Omental fat pad (tissue), 4 donors: ENCODE results near the gene PSMC3IP. TPM values are rescaled to one million over a fixed set of nuclear protein-coding genes. Genes with fewer than 3 reads are reported as not detected.
"Not testable (repeated sequence)": the region's sequence is repeated elsewhere in the genome, so short reads cannot be mapped to it uniquely, and the experiment has no call there.

Experiments
- ATAC-seq: fragments of 150-250 bp; one replicate; pipeline ENCODE4 v1.9.1; 2016; ENCODE audit warnings: mild to moderate bottlenecking, moderate library complexity; ENCODE audit not compliant: low FRiP score
- DNase-seq: peaks from one replicate; pipeline ENCODE4 v3.0.0-alpha.2; 2019; ENCODE audit warnings: low spot score
- total RNA-seq, 4 donors: library from RNA; depleted of rRNA; stranded (reverse); fragments of >200 nt; gene quantifications; one replicate each; pipeline ENCODE4 v1.1.0, GENCODE V29; 2016
- TF ChIP-seq, protein P1 (sequence below), 3 donors: fragments of 450-650 bp; IDR thresholded peaks; one replicate each; pipeline ENCODE4 v1.5.1; 2016 to 2017; ENCODE audit warnings: antibody characterized with exemption in 3 of 3, mild to moderate bottlenecking in 3 of 3, moderate library complexity in 2 of 3

PSMC3IP gene
- total RNA-seq, 4 donors from 2014 or later, result 1.7 to 4.7 (median 3.3) TPM

DNA sequence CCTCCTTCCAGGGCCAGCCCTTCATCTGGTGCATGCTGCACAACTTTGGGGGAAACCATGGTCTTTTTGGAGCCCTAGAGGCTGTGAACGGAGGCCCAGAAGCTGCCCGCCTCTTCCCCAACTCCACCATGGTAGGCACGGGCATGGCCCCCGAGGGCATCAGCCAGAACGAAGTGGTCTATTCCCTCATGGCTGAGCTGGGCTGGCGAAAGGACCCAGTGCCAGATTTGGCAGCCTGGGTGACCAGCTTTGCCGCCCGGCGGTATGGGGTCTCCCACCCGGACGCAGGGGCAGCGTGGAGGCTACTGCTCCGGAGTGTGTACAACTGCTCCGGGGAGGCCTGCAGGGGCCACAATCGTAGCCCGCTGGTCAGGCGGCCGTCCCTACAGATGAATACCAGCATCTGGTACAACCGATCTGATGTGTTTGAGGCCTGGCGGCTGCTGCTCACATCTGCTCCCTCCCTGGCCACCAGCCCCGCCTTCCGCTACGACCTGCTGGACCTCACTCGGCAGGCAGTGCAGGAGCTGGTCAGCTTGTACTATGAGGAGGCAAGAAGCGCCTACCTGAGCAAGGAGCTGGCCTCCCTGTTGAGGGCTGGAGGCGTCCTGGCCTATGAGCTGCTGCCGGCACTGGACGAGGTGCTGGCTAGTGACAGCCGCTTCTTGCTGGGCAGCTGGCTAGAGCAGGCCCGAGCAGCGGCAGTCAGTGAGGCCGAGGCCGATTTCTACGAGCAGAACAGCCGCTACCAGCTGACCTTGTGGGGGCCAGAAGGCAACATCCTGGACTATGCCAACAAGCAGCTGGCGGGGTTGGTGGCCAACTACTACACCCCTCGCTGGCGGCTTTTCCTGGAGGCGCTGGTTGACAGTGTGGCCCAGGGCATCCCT lies 34.1 kb downstream of the PSMC3IP start:
- TF ChIP-seq, protein P1, sequence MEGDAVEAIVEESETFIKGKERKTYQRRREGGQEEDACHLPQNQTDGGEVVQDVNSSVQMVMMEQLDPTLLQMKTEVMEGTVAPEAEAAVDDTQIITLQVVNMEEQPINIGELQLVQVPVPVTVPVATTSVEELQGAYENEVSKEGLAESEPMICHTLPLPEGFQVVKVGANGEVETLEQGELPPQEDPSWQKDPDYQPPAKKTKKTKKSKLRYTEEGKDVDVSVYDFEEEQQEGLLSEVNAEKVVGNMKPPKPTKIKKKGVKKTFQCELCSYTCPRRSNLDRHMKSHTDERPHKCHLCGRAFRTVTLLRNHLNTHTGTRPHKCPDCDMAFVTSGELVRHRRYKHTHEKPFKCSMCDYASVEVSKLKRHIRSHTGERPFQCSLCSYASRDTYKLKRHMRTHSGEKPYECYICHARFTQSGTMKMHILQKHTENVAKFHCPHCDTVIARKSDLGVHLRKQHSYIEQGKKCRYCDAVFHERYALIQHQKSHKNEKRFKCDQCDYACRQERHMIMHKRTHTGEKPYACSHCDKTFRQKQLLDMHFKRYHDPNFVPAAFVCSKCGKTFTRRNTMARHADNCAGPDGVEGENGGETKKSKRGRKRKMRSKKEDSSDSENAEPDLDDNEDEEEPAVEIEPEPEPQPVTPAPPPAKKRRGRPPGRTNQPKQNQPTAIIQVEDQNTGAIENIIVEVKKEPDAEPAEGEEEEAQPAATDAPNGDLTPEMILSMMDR (IDR thresholded peaks at IDR 0.05), result no peak
- ATAC-seq, result no peak
- no peak for DNase-seq

DNA sequence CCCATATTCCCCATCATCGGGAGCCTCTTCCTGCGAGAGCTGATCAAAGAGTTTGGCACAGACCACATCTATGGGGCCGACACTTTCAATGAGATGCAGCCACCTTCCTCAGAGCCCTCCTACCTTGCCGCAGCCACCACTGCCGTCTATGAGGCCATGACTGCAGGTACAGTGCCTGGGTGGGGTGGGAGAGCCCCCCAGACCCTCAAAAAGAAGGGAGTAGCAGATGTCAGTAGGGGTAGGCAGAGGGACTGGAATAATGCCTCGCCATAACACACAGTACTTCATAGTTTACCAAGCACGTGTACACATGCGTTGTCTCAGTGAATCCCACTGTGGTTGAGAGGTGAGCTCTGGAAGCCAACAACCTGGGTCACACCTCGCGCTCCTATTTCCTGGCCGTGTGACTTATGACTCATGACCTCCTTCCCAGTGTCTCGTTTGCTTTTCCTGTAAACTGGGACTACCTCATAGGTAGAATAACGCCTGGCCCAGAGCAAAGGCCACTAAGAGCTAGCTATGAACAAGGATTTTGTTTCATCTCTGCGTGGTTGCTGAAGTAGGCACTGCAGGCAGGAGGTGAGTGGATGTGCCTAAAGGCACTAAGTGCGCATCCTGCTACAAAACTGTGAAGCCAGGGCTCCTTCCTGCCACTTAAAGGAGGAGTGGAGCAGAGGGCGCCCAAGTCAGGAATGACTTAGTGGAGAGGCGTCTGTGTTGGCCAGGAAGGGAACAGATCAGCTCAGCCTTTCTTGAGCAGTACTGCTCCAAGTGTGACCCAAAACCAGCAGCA lies 36.3 kb downstream of the PSMC3IP start:
- DNase-seq (no peak), ATAC-seq (no peak)
- TF ChIP-seq, protein P1 (IDR thresholded peaks at IDR 0.05), result no peak

DNA sequence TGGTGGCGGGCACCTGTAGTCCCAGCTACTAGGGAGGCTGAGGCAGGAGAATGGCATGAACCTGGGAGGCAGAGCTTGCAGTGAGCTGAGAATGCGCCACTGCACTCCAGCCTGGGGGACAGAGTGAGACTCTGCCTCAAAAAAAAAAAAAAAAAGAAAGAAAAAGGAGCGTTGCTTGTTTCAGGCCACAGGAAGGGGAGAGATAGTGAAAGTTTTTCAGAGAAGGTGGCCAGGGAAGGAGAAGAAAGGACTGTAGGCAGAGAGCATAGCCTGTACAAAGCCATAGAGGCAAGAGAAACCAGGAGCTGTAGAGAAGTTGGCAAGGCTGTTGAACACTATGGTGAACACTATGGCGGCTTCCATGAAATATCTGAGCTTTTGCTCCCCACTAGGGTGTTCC lies 37.0 kb downstream of the PSMC3IP start:
- not testable (repeated sequence) for ATAC-seq, DNase-seq

DNA sequence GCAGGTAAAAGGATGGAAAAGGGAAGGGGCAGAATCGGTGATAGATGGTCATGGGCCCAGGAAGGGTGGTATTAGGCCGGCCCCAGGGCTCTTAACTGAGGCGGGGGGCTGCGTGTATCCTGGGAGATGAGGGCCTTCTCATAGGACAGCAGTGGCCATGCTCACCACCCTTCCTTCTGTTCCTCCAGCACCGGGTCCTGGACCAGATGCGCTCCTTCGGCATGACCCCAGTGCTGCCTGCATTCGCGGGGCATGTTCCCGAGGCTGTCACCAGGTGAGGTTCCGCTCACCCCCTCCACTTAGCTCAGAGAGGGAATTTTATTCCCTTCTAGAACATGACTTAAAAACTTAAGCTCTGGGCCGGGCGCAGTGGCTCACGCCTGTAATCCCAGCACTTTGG lies 39.0 kb downstream of the PSMC3IP start:
- TF ChIP-seq, protein P1 (IDR thresholded peaks at IDR 0.05), result no peak
- ATAC-seq, result no peak
- no peak for DNase-seq

DNA sequence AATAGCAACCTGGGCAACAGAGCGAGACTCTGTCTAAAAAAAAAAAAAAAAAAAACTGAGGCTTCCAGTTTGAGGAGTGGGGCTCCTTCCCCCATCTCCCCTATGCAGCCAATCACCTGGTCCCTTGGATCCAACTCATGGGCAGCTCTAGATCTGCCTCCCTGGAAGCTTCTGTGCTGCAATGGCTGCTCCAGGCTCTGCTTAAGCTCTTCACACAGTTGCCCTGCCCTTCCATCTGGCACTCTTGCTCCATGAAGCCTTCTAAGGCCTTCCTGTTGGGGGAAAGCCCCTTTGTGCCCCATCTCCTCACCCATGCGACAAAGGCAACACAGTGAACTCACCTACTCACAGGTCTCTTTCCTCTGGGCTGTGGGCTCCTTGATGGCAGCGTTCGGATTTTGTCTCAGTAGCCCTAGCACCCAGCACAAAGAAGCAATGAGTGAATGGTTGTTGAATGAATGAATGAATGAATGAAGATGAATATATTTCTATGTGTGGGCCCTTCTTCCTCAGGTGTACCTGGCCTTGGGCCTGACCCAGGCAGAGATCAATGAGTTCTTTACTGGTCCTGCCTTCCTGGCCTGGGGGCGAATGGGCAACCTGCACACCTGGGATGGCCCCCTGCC lies 39.6 kb downstream of the PSMC3IP start:
- TF ChIP-seq, protein P1 (IDR thresholded peaks at IDR 0.05), result no peak
- DNase-seq (no peak), ATAC-seq (no peak)

DNA sequence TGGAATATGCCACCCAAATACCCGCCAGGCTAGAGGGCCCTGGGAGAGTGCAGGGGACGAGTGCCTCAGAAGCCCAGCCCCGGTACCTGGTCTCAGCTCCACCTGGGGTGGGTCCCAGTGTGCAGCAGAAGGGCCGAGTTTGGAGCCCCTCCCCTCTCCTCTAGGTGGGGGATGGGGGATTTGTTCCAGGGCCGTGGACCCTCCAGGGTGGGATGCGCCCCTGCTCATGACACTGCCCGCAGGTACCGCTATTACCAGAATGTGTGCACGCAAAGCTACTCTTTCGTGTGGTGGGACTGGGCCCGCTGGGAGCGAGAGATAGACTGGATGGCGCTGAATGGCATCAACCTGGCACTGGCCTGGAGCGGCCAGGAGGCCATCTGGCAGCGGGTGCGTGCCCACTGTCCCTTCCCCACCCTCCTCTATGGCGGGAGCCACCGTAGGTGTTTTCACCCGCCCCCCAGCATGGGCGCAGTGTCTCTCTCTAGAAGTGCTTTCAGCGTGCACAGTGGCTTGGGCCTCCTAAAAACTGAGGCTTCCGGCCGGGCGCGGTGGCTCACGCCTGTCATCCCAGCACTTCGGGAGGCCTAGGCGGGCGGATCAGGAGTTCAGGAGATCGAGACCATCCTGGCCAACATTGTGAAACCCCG lies 40.2 kb downstream of the PSMC3IP start:
- DNase-seq, result no peak
- TF ChIP-seq, protein P1 (IDR thresholded peaks at IDR 0.05), result no peak
- no peak for ATAC-seq
